ENCODE results near the gene NDUFV1.

GRCh38 chr11:67649634-67650510 lies 43.1 kb downstream of the NDUFV1 start:
- TF ChIP-seq POLR2A (IDR thresholded peaks at IDR 0.05; ENCODE audit: low read depth, low read length) (peak; percentile 59), POLR2AphosphoS5 (IDR thresholded peaks at IDR 0.05; ENCODE audit: low read depth, low read length) (peak; percentile 67), TAF1 (IDR thresholded peaks at IDR 0.05; ENCODE audit: borderline replicate concordance, low read depth, low read length) (no peak)
